ENCODE data around the gene PRDM16. TPM values are rescaled to one million over a fixed set of nuclear protein-coding genes. Genes with fewer than 3 reads are reported as not detected.

Gene PRDM16
- polyA plus RNA-seq, 1 donor (not counting 4 experiments of a cell fraction or from before 2014, with no cell fraction given): 0.05 TPM

DNA sequence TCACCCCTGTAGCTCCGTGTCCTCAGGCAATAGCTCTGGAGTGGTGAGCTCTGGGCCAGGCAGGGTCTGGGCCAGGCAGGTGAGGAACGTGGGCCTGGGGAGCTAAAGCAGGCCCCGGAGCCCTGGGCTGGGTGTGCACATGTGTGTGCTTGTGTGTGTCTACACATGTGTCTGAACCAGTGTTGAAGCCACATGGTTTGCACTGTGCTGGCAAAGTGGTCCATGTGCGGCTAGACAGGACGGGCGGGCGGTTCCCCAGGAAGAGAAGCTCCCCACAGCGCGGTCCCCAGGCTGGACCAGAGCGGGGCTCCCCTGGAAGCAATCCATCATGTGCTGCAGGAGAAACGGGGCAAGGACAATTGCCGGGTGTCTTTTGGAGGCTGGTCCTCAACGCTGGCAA is 84.2 kb downstream of the PRDM16 start:
- H3K79me2 ChIP-seq (ENCODE audit: control insufficient read depth, insufficient read depth, low read length): no peaks in the 10 kb centered on the region
- no peaks in the 10 kb centered on the region for H3K9me1 ChIP-seq (ENCODE audit: control insufficient read depth, extremely low read depth, insufficient read depth, low read length)
- no peaks in the 10 kb centered on the region for H3K27me3 ChIP-seq (ENCODE audit: control insufficient read depth, extremely low read depth, insufficient read depth, low read length)
- H3K4me2 ChIP-seq (ENCODE audit: control insufficient read depth, extremely low read depth, insufficient read depth, low read depth, low read length): no peak overlapping the region
- no peak overlapping the region for H3K27ac ChIP-seq (ENCODE audit: control insufficient read depth, insufficient read depth, low read length)
- no peaks in the 10 kb centered on the region for H3K4me1 ChIP-seq (ENCODE audit: control insufficient read depth, extremely low read depth, insufficient read depth, low read length)
- H2AFZ ChIP-seq (ENCODE audit: control insufficient read depth, low read length): no peak overlapping the region
- no peak overlapping the region for H3K9ac ChIP-seq (ENCODE audit: control insufficient read depth, extremely low read depth, insufficient read depth, low read length)
- no peaks in the 10 kb centered on the region for H4K20me1 ChIP-seq (ENCODE audit: control insufficient read depth, extremely low read depth, insufficient read depth, low read length)
- H3K9me3 ChIP-seq (ENCODE audit: control insufficient read depth, low read depth, low read length): peaks cover 5% of the 10 kb centered on the region
- no peak for FAIRE-seq
- DNase-seq (ENCODE audit: low read depth, low spot score): no peak
- no peak overlapping the region for H3K4me3 ChIP-seq (ENCODE audit: control insufficient read depth in 2 of 3, extremely low read depth in 1 of 3, insufficient read depth in 2 of 3, low read depth in 1 of 3, low read length in 3 of 3)
- dilution Hi-C loops (cut with MboI; ENCODE audit: extremely low pct_ligation_motif_present, low sequenced_read_pairs): no loop called here
- TF ChIP-seq, protein P1, sequence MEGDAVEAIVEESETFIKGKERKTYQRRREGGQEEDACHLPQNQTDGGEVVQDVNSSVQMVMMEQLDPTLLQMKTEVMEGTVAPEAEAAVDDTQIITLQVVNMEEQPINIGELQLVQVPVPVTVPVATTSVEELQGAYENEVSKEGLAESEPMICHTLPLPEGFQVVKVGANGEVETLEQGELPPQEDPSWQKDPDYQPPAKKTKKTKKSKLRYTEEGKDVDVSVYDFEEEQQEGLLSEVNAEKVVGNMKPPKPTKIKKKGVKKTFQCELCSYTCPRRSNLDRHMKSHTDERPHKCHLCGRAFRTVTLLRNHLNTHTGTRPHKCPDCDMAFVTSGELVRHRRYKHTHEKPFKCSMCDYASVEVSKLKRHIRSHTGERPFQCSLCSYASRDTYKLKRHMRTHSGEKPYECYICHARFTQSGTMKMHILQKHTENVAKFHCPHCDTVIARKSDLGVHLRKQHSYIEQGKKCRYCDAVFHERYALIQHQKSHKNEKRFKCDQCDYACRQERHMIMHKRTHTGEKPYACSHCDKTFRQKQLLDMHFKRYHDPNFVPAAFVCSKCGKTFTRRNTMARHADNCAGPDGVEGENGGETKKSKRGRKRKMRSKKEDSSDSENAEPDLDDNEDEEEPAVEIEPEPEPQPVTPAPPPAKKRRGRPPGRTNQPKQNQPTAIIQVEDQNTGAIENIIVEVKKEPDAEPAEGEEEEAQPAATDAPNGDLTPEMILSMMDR (optimal IDR thresholded peaks at IDR 0.05 in 1 of 3, IDR thresholded peaks at IDR 0.05 in 1 of 3, conservative IDR thresholded peaks at IDR 0.05 in 1 of 3; ENCODE audit: extremely low read depth in 1 of 3, insufficient read depth in 2 of 3, low read length in 3 of 3): no peak
- no peak for TF ChIP-seq EZH2 (IDR thresholded peaks at IDR 0.05; ENCODE audit: low read length)
- H3K36me3 ChIP-seq (ENCODE audit: control insufficient read depth in 2 of 2, extremely low read depth in 1 of 2, insufficient read depth in 2 of 2, low read length in 2 of 2): no peaks in the 10 kb centered on the region

DNA sequence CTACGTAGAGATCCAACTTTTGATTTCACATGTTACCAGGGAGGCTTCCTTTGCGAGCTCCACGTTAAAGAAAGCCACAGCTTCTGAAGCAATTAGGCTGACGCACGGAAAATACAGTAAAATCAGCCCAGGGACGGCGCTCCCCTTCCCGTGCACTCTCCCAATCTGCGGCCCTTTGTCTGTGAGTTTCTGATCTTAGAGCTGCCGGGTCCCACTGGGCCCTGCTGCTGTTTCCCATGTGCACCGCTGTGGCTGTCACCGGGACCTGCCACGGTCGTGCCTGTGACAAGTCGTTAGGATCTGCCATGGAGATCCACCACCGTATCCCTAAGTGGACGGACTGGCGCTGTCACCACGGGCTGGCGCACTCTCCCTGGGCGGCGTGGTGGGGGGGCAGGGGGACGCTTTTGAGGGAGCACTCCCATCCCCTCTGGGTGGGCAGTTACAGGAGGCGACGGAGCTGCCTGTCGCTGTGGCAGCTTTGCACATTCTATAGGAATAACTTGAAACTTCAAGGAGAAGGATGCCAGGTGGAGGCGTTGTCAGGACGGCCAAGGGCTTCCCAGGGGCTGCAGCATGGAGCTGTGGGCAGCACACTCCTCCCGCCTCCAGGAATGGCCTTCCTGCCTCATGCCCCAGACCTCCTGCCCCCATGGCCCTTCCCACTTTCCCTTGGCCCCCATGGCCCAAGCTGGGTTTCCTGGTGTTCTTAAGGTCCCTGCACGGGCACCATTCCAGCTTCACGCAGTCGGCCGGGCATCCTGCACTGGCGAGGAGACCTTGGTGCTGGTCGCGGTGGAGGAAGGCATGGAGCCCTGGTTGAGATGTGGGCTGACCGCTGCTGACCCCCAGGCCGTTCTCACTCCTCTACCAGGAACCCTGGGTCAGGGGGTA is 85.1 kb downstream of the PRDM16 start:
- Histone ChIP-seq H3K9me3 (ENCODE audit: control insufficient read depth, low read depth, low read length) (peaks cover 5% of the 10 kb centered on the region), H3K4me1 (ENCODE audit: control insufficient read depth, extremely low read depth, insufficient read depth, low read length) (no peaks in the 10 kb centered on the region), H2AFZ (ENCODE audit: control insufficient read depth, low read length) (no peak overlapping the region), H3K36me3 (ENCODE audit: control insufficient read depth in 2 of 2, extremely low read depth in 1 of 2, insufficient read depth in 2 of 2, low read length in 2 of 2) (no peaks in the 10 kb centered on the region), H3K4me3 (ENCODE audit: control insufficient read depth in 2 of 3, extremely low read depth in 1 of 3, insufficient read depth in 2 of 3, low read depth in 1 of 3, low read length in 3 of 3) (no peak overlapping the region), H3K9ac (ENCODE audit: control insufficient read depth, extremely low read depth, insufficient read depth, low read length) (no peak overlapping the region), H3K9me1 (ENCODE audit: control insufficient read depth, extremely low read depth, insufficient read depth, low read length) (no peaks in the 10 kb centered on the region), H3K79me2 (ENCODE audit: control insufficient read depth, insufficient read depth, low read length) (no peaks in the 10 kb centered on the region), H3K27ac (ENCODE audit: control insufficient read depth, insufficient read depth, low read length) (no peak overlapping the region), H3K4me2 (ENCODE audit: control insufficient read depth, extremely low read depth, insufficient read depth, low read depth, low read length) (no peak overlapping the region), H3K27me3 (ENCODE audit: control insufficient read depth, extremely low read depth, insufficient read depth, low read length) (no peaks in the 10 kb centered on the region), H4K20me1 (ENCODE audit: control insufficient read depth, extremely low read depth, insufficient read depth, low read length) (no peaks in the 10 kb centered on the region)
- DNase-seq (ENCODE audit: low read depth, low spot score): no peak
- dilution Hi-C loops (cut with MboI; ENCODE audit: extremely low pct_ligation_motif_present, low sequenced_read_pairs): no loop called here
- no peak for FAIRE-seq
- TF ChIP-seq, protein P1 (optimal IDR thresholded peaks at IDR 0.05 in 1 of 3, IDR thresholded peaks at IDR 0.05 in 1 of 3, conservative IDR thresholded peaks at IDR 0.05 in 1 of 3; ENCODE audit: extremely low read depth in 1 of 3, insufficient read depth in 2 of 3, low read length in 3 of 3): no peak
- TF ChIP-seq EZH2 (IDR thresholded peaks at IDR 0.05; ENCODE audit: low read length): no peak
